Stimulated activated CD8-positive, alpha-beta memory T cell treated with anti-CD3 and anti-CD28 coated beads, Interleukin-12 subunit alpha, Interleukin-12 subunit beta, amount 100 ng/mL, for 24 hours (primary cell): ENCODE data around the gene ST3GAL4.
"Not testable (repeated sequence)": the region's sequence is repeated elsewhere in the genome, so short reads cannot be mapped to it uniquely, and the experiment has no call there.

ENCODE experiments used
- DNase-seq: peaks from one replicate; pipeline ENCODE4 v3.0.0-alpha.2; 2020; ENCODE audit errors: extremely low read depth

The ST3GAL4 gene

GRCh38 chr11:126355324-126355925, at the start of gene ST3GAL4:
ST3GAL4 (plus strand) TSS chr11:126355686; CDS start chr11:126406156, 50,470 bp downstream.
- peak; percentile 50 for DNase-seq

- DNase-seq = no peak
Measured at GRCh38 chr11:126305699-126306098, 49.8 kb upstream of the ST3GAL4 start.

- no peak for DNase-seq
Measured at GRCh38 chr11:126307706-126308105, 47.8 kb upstream of the ST3GAL4 start.

GRCh38 chr11:126308271-126308671, 47.2 kb upstream of the ST3GAL4 start:
- DNase-seq = no peak

- not testable (repeated sequence) for DNase-seq
Measured at GRCh38 chr11:126308771-126309170, 46.7 kb upstream of the ST3GAL4 start.

GRCh38 chr11:126310200-126310991, 45.1 kb upstream of the ST3GAL4 start:
- no peak for DNase-seq

- no peak for DNase-seq
Measured at GRCh38 chr11:126310992-126311310, 44.5 kb upstream of the ST3GAL4 start.

GRCh38 chr11:126311401-126312291, 43.8 kb upstream of the ST3GAL4 start:
- DNase-seq = no peak

GRCh38 chr11:126312961-126313360, 42.5 kb upstream of the ST3GAL4 start:
- DNase-seq = no peak

GRCh38 chr11:126313826-126314225, 41.7 kb upstream of the ST3GAL4 start:
- DNase-seq = no peak

- no peak for DNase-seq
Measured at GRCh38 chr11:126317432-126317755, 38.1 kb upstream of the ST3GAL4 start.

GRCh38 chr11:126317756-126318573, 37.5 kb upstream of the ST3GAL4 start:
- no peak for DNase-seq

GRCh38 chr11:126318574-126319373, 36.7 kb upstream of the ST3GAL4 start:
- DNase-seq = no peak

GRCh38 chr11:126319374-126319740, 36.1 kb upstream of the ST3GAL4 start:
- no peak for DNase-seq

GRCh38 chr11:126322996-126323395, 32.5 kb upstream of the ST3GAL4 start:
- DNase-seq = no peak

GRCh38 chr11:126327281-126328000, 28.0 kb upstream of the ST3GAL4 start:
- no peak for DNase-seq

- DNase-seq = no peak
Measured at GRCh38 chr11:126328001-126328390, 27.5 kb upstream of the ST3GAL4 start.

GRCh38 chr11:126328444-126328843, 27.0 kb upstream of the ST3GAL4 start:
- no peak for DNase-seq

GRCh38 chr11:126328938-126329643, 26.4 kb upstream of the ST3GAL4 start:
- DNase-seq = no peak
